HG02763 (cell line): ENCODE results near the gene CORO2B.

Experiments used
- ATAC-seq: cut with Tn5 transposase; IDR thresholded peaks from one replicate; pipeline ENCODE4 v1.9.1; 2021; ENCODE audit warnings: mild to moderate bottlenecking, moderate library complexity; ENCODE audit not compliant: unreplicated experiment

The CORO2B gene

GRCh38 chr15:68553994-68554720 is 24.6 kb upstream of the CORO2B start:
- no peak for ATAC-seq

DNA sequence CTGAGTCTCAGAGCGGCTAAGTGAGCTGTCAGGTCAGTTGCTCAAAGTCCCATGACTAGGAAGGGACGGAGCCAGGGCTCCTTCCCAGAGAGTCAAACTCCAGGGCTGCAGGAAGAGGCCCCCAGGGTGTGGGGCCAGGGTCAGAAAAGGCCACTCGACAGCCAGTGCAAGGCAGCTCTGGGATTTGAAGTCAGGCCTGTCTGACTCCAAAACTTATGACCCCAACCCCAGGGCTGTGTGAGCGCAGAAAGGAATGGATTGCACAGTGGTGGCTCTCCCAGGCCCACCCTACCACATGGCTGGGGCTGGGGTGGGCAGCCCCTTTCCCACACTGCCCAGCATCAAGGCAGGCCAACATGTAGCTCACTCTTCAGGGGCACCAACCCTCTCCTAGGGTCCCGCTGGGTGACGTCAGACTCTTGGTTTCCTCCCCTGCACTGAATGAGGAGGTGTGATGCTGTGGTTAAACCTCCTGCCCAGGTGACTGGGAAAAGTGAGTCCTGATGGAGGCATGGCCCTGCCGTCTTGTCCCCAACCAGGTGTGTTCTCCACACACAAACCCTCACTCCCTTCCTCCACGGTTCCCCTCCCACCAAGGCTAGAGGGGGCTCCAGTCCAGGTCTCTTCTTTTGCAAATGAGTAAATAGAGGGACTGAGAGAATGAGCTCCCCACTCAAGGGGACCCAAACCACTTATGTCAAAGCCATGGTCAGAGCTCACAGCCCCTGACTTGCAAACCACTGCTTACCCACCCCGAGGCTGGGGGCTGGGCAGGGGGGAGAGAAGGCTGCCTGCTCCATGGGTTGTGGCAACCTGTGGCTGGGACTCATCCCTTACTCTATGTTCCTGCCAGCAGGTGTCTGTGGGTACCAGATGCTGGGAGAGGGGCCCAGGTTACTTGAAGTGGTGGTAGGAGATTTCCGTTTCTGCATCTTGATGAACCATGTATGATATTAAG is 23.8 kb upstream of the CORO2B start:
- no peak for ATAC-seq

DNA sequence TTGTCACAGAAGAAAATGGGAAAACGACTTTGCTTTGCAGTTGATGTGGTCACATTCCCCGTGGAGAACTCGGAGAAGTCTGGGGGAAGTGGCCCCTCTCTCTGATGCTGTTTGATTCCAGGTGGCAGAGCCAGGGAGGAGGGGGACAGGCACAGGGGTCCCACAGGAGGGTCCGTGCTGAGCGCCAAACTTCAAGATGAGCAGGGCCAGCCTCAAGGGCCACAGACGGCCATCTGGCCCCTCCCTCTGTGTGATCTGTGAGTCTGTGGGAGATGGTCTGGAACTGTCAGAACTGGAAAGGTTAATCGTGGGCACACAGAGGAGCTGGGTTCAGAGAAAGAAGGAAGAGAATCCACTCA is 23.1 kb upstream of the CORO2B start:
- ATAC-seq = no peak

- ATAC-seq = no peak
Observed at GRCh38 chr15:68556139-68556990, 22.4 kb upstream of the CORO2B start.

DNA sequence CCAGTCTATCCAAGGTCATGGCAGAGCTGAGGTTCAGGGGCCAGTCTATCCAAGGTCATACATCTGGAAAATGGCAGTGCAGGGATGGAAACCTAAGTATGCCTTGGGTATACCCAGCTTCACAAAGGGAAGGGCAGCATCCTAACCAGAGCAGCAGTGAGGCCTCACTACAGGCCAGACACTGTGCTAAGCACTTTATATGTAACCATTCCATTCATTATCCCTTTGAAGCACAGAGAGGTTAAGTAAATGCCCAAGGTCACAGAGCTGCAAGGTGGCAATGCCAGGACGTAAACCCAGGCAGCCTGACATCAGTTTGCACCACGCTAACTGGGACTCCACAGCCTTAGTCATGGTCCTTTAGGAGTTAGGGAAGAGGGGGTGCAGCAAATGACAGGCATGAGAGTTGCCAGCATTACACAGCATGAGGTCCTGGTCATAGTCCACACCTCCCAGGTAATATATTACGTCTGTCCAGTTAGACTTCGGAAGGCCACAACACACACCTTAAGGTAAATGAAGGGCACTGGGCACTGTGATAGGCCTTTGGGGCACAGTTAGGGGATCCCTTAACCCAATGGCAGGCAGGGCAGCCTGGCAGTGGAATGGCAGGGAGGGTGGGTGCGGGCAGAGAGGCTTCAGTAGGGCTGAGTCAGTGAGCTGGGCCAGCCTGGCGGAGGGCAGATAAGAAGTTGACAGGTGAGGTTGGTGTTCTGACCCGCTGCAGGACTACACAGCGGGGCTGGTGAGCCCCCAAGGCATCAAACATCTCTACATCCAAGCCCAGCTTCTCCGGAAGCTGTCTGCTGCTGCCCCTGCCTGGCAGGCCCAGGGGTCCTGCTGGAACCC is 21.1 kb upstream of the CORO2B start:
- ATAC-seq = no peak

- no peak for ATAC-seq
Observed at GRCh38 chr15:68558318-68559305, 20.2 kb upstream of the CORO2B start.

GRCh38 chr15:68559345-68560310 is 19.2 kb upstream of the CORO2B start:
- peak; percentile 51 for ATAC-seq

DNA sequence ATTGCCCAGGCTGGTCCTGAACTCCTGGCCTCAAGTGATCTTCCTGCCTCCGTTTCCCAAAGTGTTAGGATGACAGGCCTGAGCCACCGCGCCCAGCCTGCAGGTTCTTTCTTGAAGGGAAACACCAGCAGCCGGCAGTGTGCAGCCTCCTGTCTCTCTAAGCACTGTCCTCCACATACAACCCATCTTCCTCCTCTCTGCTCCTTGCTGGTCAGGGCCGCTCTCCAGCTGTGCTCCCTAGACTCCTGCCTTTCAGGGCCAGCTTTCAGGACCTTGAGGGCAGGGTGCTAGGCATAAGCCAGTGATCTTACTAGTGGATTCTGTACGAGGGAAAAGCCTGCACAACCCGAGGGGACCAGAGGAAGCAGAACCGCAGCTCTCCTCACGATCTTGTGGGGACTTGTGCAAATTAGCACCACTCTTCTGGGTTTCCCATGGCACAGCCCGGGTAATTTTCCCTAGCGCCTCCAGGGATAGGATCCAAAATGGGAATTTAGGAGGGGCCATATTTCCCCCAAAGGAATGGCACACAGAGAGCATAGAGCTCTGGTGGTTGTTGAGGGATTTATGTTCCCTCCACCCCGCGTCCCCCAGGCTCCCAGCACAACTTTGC is 18.2 kb upstream of the CORO2B start:
- no peak for ATAC-seq

DNA sequence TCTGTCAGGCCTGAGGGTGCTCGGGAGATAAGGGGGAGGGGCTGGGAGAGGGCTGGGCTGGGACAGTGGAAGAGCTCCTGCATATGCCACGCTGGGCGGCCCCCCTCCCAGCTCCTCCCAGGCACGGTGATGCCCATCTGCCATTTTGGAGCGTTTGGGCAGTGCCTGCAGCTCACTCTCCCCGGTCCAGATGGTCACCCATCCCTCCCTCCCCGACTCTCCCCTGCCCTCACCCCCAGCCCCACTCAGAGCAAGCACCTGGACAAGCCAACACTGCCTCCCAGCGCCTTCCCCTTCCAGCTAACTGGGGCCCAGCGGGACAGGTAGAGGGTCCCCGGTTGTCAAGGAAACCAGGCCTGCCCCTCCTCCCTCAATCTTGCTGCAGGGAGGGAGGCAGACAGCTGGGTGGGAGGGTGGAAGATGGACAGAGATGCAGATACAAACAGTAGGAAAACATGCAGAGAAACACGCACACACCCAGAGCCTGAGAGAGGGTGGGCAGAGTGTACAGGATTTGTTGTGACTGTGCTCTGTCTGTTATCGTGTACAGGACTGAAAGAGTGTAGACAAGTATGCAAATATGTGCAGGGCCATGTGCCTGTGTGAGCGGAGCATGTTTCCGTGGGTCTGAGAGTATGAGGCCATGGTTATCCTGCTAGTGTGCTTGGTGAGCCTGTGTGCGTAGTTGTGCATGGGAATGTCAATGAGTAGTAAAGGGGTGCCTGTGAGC is 17.5 kb upstream of the CORO2B start:
- ATAC-seq = no peak

- ATAC-seq = no peak
Observed at GRCh38 chr15:68561901-68562300, 16.9 kb upstream of the CORO2B start.

- no peak for ATAC-seq
Observed at GRCh38 chr15:68564173-68564572, 14.6 kb upstream of the CORO2B start.

DNA sequence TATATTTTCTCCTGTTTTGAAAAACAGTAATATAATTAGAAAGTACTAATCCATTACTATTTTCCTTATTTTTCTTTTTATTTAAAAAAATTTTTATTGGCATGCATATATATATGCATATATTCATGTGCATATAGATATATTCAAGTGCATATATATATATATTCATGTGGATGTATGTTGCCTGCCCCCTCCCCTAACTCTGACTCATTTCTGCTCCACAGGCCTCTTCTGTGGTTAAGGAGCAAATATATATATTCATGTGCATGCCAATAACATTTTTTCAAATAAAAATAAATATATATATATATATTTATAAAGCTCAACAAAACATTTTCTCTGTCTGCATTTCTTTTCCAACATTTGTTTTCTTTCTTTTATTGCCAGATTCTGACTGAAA is 13.6 kb upstream of the CORO2B start:
- no peak for ATAC-seq

DNA sequence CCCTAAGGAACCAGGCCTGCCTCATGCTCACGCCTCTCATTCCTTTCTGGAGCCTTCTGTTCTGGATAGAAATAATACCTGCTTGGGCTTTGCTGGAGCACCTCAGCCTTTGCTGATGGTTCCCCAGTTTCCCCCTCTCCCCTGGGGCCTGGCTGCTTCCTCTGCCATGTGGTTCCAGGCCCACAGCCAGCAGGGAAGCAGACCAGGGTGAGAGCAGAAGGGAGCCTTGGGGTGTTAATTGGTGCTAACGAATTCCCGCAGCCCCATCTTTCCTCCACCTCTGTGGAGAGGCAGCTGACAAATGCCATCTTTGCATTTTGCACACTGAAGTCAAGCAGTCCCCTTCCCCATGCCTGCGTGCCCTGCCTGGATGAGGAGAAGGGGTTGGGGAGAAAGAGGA is 13.1 kb upstream of the CORO2B start:
- ATAC-seq = no peak

DNA sequence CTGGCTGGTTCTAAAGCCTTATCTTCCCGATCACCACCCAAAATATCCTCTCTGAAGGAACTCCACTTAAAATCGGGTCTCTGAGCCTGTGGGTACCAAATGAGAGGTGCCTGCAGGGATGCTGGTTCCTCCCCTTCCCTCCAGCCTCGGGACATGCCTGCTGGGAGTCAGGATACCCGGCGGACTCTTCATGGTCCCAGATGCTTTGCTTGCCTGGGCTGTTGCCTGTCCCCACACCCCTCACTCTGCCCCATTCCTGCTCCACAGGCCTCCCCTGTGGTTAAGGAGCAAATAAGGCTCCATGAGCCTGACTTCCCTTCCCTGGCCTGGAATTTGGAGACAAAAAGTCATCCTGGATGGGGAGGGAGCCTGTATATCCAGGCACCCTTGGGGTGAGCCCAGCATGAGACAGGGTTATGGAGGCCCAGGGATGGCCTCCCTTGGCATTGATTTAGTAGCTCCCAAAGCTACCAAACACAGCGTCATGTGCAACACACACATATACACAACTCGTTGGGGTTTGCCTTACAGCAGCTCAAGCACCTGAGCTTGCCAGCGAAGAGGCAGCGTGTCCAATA is 12.3 kb upstream of the CORO2B start:
- no peak for ATAC-seq

- no peak for ATAC-seq
Observed at GRCh38 chr15:68567345-68567744, 11.4 kb upstream of the CORO2B start.

DNA sequence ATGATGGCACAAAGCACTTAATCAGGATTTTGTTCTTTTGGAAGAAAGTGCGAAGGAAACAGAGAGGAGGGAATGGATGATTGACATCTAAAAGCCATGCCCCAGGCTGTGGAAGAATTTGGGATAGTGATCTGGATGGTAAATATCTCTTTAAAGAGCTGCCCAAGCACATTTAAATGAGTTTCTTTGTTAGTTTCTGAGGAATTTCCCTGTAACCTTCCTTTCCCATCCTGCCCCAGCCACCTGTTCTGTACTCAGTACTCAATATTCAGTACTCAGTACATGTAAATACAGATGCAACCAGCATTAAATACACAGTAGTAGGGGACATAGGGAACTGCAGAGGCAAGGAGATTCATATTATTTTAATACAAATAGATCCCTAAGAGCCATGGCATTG is 7.8 kb upstream of the CORO2B start:
- no peak for ATAC-seq

- no peak for ATAC-seq
Observed at GRCh38 chr15:68571582-68571981, 7.2 kb upstream of the CORO2B start.
